NT2/D1 (cell line): ENCODE results near the gene MS4A1.

Experiments
- DNase-seq: peaks from one replicate; pipeline ENCODE4 v3.0.0-alpha.2; 2011; ENCODE audit warnings: low read depth, low spot score
- H3K27me3 ChIP-seq: 2 replicates; pipeline ENCODE4 v1.6.0; 2011; ENCODE audit warnings: mild to moderate bottlenecking; ENCODE audit not compliant: insufficient read length, insufficient read depth
- H3K36me3 ChIP-seq: 2 replicates; pipeline ENCODE4 v1.6.1; 2011; ENCODE audit warnings: mild to moderate bottlenecking, low read length, mixed read lengths; ENCODE audit not compliant: insufficient read depth, insufficient read length
- H3K4me1 ChIP-seq: 2 replicates; pipeline ENCODE4 v1.5.1; 2011; ENCODE audit not compliant: insufficient read depth, insufficient read length
- H3K4me3 ChIP-seq: 2 replicates; pipeline ENCODE4 v1.5.1; 2011; ENCODE audit warnings: low read depth; ENCODE audit not compliant: insufficient read length
- H3K9ac ChIP-seq: 2 replicates; pipeline ENCODE4 v1.6.0; 2011; ENCODE audit warnings: low read depth; ENCODE audit not compliant: insufficient read length
- H3K9me3 ChIP-seq: 2 replicates; pipeline ENCODE4 v1.5.1; 2011; ENCODE audit warnings: mild to moderate bottlenecking, low read length; ENCODE audit not compliant: insufficient read depth
- SUZ12 ChIP-seq: IDR thresholded peaks from 2 replicates; pipeline ENCODE4 v1.6.1; 2011; ENCODE audit not compliant: insufficient read length, insufficient read depth; ENCODE audit errors: extremely low read depth
- YY1 ChIP-seq: IDR thresholded peaks from 2 replicates; pipeline ENCODE4 v1.6.1; 2011; ENCODE audit not compliant: insufficient read length, insufficient read depth
- ZNF274 ChIP-seq: IDR thresholded peaks from 2 replicates; pipeline ENCODE4 v1.6.1; 2011; ENCODE audit warnings: mild to moderate bottlenecking, low read depth, low read length

Gene MS4A1

GRCh38 chr11:60482361-60482760 is 26.7 kb downstream of the MS4A1 start:
- no peak overlapping the region for H3K9ac ChIP-seq
- no peaks in the 10 kb centered on the region for H3K4me1 ChIP-seq
- no peaks in the 10 kb centered on the region for H3K27me3 ChIP-seq
- H3K4me3 ChIP-seq: no peak overlapping the region
- no peaks in the 10 kb centered on the region for H3K9me3 ChIP-seq
- DNase-seq: no peak
- H3K36me3 ChIP-seq: no peaks in the 10 kb centered on the region
- TF ChIP-seq YY1: no peak
- TF ChIP-seq SUZ12: no peak
- TF ChIP-seq ZNF274: no peak

GRCh38 chr11:60485987-60486386 is 30.3 kb downstream of the MS4A1 start:
- DNase-seq: peak; percentile 16
- no peaks in the 10 kb centered on the region for H3K4me1 ChIP-seq
- TF ChIP-seq ZNF274: no peak
- no peak for TF ChIP-seq YY1
- TF ChIP-seq SUZ12: no peak
- no peaks in the 10 kb centered on the region for H3K9me3 ChIP-seq
- no peaks in the 10 kb centered on the region for H3K27me3 ChIP-seq
- no peak overlapping the region for H3K9ac ChIP-seq
- H3K36me3 ChIP-seq: no peaks in the 10 kb centered on the region
- no peak overlapping the region for H3K4me3 ChIP-seq

- DNase-seq: no peak
- Histone ChIP-seq H3K27me3 (no peaks in the 10 kb centered on the region), H3K9me3 (no peaks in the 10 kb centered on the region; the same call in 1 of the 2 replicates), H3K36me3 (no peaks in the 10 kb centered on the region), H3K9ac (no peak within 1 kb of the TSS), H3K4me1 (no peaks in the 10 kb centered on the region), H3K4me3 (no peak within 1 kb of the TSS)
- no peak for TF ChIP-seq ZNF274
Observed at GRCh38 chr11:60492488-60493009, 36.9 kb downstream of the MS4A1 start, which contains the start of gene MS4A12. Gene MS4A12 (plus strand): TSS chr11:60492778. CDS start chr11:60497319, 4,541 bp downstream.

DNA sequence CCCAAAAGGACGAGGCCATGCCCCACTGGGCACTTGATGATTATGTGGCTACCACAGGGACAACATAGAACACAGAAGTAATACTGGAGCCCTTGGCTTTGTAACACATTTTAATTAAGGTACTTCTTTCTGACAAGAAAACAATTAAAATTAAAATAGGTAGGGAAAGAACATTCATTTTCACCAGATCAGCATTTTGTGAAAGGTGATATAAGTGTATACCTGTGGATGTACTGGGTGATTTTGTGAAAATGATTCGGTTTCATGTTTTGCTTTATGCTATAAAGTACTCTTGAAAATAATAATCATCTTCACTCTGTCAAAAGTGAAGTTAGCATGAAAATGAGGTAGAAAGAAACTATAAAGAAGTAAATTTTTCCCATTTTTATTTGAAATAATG is 37.8 kb downstream of the MS4A1 start:
- Histone ChIP-seq H3K27me3 (no peaks in the 10 kb centered on the region), H3K4me1 (no peaks in the 10 kb centered on the region), H3K9ac (no peak overlapping the region), H3K36me3 (no peaks in the 10 kb centered on the region), H3K9me3 (peaks cover 8% of the 10 kb centered on the region), H3K4me3 (no peak overlapping the region)
- TF ChIP-seq YY1: no peak
- TF ChIP-seq SUZ12: no peak
- TF ChIP-seq ZNF274: no peak
- no peak for DNase-seq

- no peak for TF ChIP-seq ZNF274
- H3K9me3 ChIP-seq: peaks cover 28% of the 10 kb centered on the region
- DNase-seq: no peak
- H3K4me3 ChIP-seq: no peak overlapping the region
- no peaks in the 10 kb centered on the region for H3K4me1 ChIP-seq
- no peaks in the 10 kb centered on the region for H3K36me3 ChIP-seq
- H3K9ac ChIP-seq: no peak overlapping the region
- no peaks in the 10 kb centered on the region for H3K27me3 ChIP-seq
Observed at GRCh38 chr11:60498399-60498798, 42.8 kb downstream of the MS4A1 start.

DNA sequence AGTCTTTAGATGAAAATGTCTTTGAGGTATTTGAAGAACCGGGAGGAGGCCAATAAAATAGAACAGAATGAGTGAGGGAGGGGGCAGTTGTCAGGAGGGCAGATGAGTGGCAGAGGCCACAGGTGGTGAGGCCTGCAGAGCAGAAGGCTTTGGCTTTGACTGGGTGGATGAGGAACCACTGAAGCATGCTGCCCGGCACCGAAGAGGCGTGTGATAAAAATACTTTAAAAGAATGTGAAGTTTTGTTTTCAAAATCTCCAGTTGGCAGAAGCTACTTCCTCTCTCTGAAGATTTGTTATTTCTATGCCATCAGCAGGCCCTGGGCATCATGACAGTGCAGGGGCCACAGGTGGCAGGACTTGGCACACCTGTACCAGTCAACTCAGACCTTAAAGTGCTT is 43.2 kb downstream of the MS4A1 start:
- H3K36me3 ChIP-seq: no peaks in the 10 kb centered on the region
- H3K27me3 ChIP-seq: no peaks in the 10 kb centered on the region
- no peak overlapping the region for H3K9ac ChIP-seq
- H3K9me3 ChIP-seq: peaks cover 31% of the 10 kb centered on the region
- TF ChIP-seq YY1 (no peak), SUZ12 (no peak), ZNF274 (no peak)
- DNase-seq: no peak
- no peaks in the 10 kb centered on the region for H3K4me1 ChIP-seq
- H3K4me3 ChIP-seq: no peak overlapping the region

- no peaks in the 10 kb centered on the region for H3K4me1 ChIP-seq
Observed at GRCh38 chr11:60500276-60500910, 44.7 kb downstream of the MS4A1 start.

GRCh38 chr11:60502221-60502775 is 46.7 kb downstream of the MS4A1 start:
- Histone ChIP-seq H3K36me3 (no peaks in the 10 kb centered on the region), H3K9me3 (peaks cover 37% of the 10 kb centered on the region), H3K4me3 (no peak overlapping the region), H3K27me3 (no peaks in the 10 kb centered on the region), H3K4me1 (no peaks in the 10 kb centered on the region), H3K9ac (no peak overlapping the region)
- DNase-seq: no peak
- no peak for TF ChIP-seq SUZ12
- TF ChIP-seq ZNF274: no peak
- TF ChIP-seq YY1: no peak

More at GRCh38 chr11:60500276-60500910, 44.7 kb downstream of the MS4A1 start:
- peak; percentile 66 for DNase-seq
- peaks cover 37% of the 10 kb centered on the region for H3K9me3 ChIP-seq
- no peak for TF ChIP-seq YY1
- no peak overlapping the region for H3K9ac ChIP-seq
- H3K27me3 ChIP-seq: no peaks in the 10 kb centered on the region
- no peaks in the 10 kb centered on the region for H3K36me3 ChIP-seq
- no peak overlapping the region for H3K4me3 ChIP-seq
